ENCODE data around the gene RPTOR. TPM values are rescaled to one million over a fixed set of nuclear protein-coding genes. Genes with fewer than 3 reads are reported as not detected.

The RPTOR gene
- total RNA-seq, 1 experiment from 2014 or later = 25.1 TPM

DNA sequence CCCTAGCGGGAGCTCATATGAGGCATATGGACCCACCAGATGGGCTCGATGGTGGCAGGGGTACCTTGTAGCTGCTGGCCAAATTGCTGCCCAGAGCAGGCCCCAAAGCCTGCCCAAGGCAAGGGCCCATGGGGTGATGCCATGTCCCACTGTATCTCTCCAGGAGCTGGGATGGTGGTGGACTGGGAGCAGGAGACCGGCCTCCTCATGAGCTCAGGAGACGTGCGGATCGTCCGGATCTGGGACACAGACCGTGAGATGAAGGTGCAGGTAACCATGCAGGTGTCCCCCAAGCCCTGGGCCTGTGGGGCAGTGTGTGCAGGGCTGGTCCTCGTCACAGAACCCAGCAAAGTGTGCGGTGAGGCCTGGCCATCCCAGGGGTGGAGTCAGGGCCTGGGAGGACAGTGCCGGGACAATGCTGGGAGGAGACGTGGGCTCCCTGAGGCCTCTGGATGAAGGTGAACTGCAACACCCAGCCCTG lies 412.9 kb downstream of the RPTOR start:
- Histone ChIP-seq H3K18ac (ENCODE audit: insufficient read length, low read depth, low read length) (no peak overlapping the region), H3K79me1 (ENCODE audit: insufficient read depth, low read depth, low read length, poor library complexity, severe bottlenecking) (no peaks in the 10 kb centered on the region), H3K27me3 (ENCODE audit: insufficient read depth, low read length) (no peaks in the 10 kb centered on the region), H3K9me3 (ENCODE audit: control insufficient read depth, low read depth, low read length) (no peaks in the 10 kb centered on the region), H3K4me2 (ENCODE audit: insufficient read depth, insufficient read length, low read length) (no peak overlapping the region), H2BK20ac (ENCODE audit: low read depth, low read length, poor library complexity, severe bottlenecking) (no peak overlapping the region), H2AFZ (ENCODE audit: low read length) (no peak overlapping the region), H3K14ac (ENCODE audit: insufficient read depth, low read length) (no peak overlapping the region), H3K9ac (ENCODE audit: extremely low read depth, insufficient read length, low read length) (no peak overlapping the region), H3K4ac (ENCODE audit: low read depth, low read length) (no peak overlapping the region), H4K91ac (ENCODE audit: insufficient read length, low read depth, low read length) (no peak overlapping the region), H2AK5ac (ENCODE audit: insufficient read length, low read length) (no peak overlapping the region), H4K20me1 (ENCODE audit: control insufficient read depth, insufficient read depth, insufficient read length) (no peaks in the 10 kb centered on the region), H3K79me2 (ENCODE audit: insufficient read depth, low read length) (no peaks in the 10 kb centered on the region), H3K27ac (ENCODE audit: insufficient read length, low read depth, low read length) (no peak overlapping the region), H2BK5ac (ENCODE audit: insufficient read length, low read length) (no peak overlapping the region), H3K23me2 (ENCODE audit: insufficient read length, low read depth, low read length, poor library complexity, severe bottlenecking) (no peaks in the 10 kb centered on the region), H3K4me1 (ENCODE audit: insufficient read depth, low read length) (no peaks in the 10 kb centered on the region), H4K8ac (replicated peaks; ENCODE audit: insufficient read length, low read depth, low read length) (no peak overlapping the region), H3T11ph (ENCODE audit: low read length) (no peak overlapping the region), H2BK120ac (ENCODE audit: low read depth, low read length, poor library complexity, severe bottlenecking) (no peak overlapping the region), H4K5ac (ENCODE audit: insufficient read length, low read depth, low read length) (no peak overlapping the region), H3K56ac (ENCODE audit: insufficient read length, low read depth, low read length) (no peak overlapping the region), H2BK15ac (ENCODE audit: low read depth, low read length) (no peak overlapping the region), H3K23ac (ENCODE audit: insufficient read length, low read depth, low read length) (no peak overlapping the region), H2BK12ac (ENCODE audit: insufficient read length, low read depth, low read length) (no peak overlapping the region)
- TF ChIP-seq, protein P1, sequence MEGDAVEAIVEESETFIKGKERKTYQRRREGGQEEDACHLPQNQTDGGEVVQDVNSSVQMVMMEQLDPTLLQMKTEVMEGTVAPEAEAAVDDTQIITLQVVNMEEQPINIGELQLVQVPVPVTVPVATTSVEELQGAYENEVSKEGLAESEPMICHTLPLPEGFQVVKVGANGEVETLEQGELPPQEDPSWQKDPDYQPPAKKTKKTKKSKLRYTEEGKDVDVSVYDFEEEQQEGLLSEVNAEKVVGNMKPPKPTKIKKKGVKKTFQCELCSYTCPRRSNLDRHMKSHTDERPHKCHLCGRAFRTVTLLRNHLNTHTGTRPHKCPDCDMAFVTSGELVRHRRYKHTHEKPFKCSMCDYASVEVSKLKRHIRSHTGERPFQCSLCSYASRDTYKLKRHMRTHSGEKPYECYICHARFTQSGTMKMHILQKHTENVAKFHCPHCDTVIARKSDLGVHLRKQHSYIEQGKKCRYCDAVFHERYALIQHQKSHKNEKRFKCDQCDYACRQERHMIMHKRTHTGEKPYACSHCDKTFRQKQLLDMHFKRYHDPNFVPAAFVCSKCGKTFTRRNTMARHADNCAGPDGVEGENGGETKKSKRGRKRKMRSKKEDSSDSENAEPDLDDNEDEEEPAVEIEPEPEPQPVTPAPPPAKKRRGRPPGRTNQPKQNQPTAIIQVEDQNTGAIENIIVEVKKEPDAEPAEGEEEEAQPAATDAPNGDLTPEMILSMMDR (conservative IDR thresholded peaks at IDR 0.05) = no peak
- Mint-ChIP-seq H3K4me1 (peaks cover 8 to 12% of the 10 kb centered on the region in 2 experiments; a peak in 3 of 4 replicates), H3K36me3 (ENCODE audit: insufficient read depth in 1 of 3, low read depth in 3 of 3) (peaks cover 0 to 4% (median 0%) of the 10 kb centered on the region in 3 experiments; a peak in 3 of 7 replicates), H3K4me3 (no peak overlapping the region), H3K9me3 (no peaks in the 10 kb centered on the region), H3K27me3 (ENCODE audit: low read depth) (peaks cover 1% of the 10 kb centered on the region; the same call in 1 of the 2 replicates), H3K27ac (no peak overlapping the region; a peak in 2 of 7 replicates)
- DNase-seq = no peak
- WGBS (ENCODE audit: extremely low coverage, insufficient read length, low lambda C conversion rate) = no CpG with 5 or more reads among the region's 12 CpGs

All from H9 (cell line).